CD4-positive, alpha-beta T cell treated with Interleukin-15 for 4 hours (primary cell): ENCODE results near the gene TEX2.

Source experiments
- DNase-seq: peaks from one replicate; pipeline ENCODE4 v3.0.0-alpha.2; 2020; ENCODE audit warnings: low spot score

Gene TEX2

DNA sequence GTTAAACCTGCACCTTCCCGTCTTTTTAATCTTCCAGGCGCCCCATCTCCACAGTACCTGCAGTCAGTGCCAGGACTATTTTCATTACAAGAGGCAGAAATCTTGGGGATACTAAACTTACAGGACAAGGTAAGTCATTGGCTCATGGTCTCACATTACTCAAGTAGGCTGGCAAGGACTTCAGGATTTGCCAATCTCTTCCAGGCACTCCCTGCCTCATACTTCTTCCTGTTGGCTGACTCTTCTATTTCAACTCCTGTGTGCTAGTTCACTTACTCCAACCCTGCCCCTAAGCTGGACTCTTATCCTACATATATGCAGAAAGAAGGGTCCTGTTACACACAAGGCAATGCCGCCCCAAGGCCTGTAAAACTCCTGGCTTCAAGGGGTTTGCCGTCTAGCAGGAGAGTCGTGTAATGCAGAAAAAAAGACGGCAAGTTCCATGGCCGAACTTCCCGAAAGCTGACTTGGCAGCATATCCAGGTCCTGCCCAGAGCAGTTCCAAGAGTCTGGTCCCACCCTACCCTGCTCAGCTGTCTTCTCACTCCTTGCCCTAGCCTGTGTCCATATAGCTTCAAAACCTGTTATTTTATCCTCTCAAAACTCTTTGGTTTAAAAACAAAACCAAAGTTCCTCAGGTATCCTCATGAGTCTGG, 147.9 kb downstream of the TEX2 start:
- DNase-seq = no peak

DNA sequence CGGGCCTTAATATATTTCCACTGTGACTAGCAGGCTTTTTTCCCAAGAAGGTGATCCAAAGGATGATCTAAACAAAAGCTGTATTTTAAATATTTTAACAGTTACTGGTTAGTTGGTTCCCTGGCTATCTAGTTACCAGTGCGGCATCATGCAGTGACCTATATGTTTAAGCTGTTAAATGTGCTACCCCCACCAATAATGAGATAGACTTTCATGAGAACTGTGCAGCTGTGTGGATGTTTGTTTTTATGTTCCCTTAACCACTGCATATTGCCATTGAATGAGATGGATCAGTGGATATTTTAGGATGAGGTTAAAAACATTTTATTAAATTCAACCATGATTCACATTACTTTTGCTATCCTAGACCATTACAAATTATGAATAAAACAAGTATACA, 150.1 kb downstream of the TEX2 start:
- no peak for DNase-seq

DNA sequence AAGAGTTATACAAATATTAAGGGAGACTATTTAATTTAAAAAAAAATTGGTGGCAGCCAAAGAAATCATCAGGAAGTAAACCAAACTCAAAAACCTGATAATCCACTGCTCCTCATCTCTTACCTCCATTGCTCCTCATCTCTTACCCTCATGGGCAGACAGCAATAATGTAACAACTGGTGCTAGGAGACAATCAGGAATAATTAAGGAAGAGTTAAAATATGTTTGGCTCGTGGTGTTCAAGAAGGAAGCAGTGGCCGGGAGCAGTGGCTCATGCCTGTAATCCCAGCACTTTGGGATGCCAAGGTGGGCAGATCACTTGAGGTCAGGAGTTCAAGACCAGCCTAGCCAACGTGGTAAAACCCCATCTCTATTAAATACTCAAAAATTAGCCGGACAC, 151.2 kb downstream of the TEX2 start:
- no peak for DNase-seq

GRCh38 chr17:64110379-64111152, 152.5 kb downstream of the TEX2 start:
- no peak for DNase-seq

DNA sequence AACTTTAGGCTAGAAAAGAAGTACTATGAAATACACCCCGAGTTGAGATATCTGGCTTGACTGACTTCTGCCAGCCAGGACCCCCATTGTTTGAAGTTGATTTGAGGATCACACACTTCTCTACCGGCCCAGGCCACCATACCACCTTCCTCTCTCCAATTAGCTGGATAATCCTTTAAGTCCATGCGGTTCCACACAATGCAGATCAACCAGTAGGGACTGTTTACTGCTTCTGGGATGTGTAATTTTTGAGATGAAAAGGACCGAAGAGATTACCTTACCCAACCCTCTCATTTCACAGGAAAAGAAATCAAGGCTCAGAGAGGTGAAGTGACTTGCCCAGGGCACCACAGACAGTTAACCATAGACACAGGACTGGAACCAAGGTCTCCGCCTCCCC, 153.7 kb downstream of the TEX2 start:
- no peak for DNase-seq

DNA sequence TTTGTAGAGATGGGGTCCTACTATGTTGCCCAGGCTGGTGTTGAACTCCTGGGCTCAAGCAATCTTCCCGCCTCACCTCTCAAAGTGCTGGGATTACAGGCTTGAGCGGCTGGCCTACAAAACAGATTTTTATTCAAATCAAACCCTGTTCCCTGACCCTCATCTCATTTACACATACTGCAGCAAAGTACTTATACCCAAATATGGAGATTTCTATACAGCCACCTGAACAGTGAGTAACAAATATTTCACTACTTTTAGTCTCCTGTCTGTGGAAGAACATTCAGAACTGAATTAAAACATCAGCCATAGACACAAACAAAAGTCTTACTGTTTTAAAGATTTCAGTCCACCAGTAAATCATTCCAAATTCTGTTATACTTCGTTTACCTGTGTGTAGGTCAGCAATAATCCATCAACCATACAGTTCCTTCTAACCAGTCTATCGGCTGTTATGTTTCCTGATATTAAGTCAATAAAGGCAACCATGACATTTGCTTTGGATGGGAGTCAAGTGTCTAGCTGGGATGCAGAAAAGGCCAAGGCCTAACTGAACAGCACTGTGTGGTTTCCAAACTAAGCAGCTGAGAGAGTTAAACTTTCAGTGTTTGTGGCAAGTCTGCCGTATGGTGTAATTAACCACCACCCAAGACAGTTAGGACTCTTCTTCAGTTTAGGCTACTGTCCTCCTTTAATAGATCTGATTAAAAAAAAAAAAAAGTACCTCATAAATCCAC, 155.4 kb downstream of the TEX2 start:
- no peak for DNase-seq

GRCh38 chr17:64106918-64107317, 156.1 kb downstream of the TEX2 start:
- no peak for DNase-seq

DNA sequence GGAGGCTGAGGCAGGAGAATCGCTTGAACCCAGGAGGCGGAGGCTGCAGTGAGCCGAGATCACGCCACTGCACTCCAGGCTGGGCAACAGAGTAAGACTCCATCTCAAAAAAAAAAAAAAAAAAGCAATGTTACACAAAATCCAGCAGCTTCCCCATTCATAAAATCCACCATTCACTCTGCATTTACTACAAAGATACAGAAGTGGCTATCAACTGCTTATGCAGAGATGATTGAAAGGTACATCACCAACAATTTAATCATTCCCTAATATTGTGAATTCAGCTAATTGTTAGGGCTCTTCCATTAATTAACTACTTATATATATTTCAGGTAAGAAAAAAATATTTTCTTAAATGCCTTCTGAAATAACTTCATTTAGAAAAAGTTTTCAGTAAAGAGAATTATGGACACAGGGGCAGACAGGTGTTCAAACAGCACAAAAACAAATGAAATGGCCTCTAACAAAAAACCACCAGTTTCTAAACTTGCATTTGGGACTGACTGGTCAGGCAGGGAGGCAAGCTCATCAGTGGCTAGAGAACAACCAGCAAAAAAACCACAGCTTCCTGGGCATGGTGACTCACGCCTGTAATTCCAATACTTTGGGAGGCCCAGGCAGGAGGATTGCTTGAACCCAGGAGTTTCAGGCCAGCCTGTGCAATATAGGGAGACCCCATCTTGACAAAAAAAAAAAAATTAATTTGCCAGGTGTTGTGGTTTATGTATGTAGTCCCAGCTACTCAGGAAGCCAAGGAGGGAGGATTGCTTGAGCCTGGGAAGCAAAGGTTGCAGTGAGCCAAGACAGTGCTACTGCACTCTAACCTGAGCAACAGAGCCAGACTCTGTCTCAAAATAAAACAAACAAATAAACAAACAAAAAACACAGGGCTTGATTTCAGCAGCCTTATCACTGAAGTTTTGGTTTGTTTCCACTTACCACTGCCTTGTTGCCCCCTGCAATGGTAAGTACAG, 159.4 kb downstream of the TEX2 start:
- DNase-seq = no peak

DNA sequence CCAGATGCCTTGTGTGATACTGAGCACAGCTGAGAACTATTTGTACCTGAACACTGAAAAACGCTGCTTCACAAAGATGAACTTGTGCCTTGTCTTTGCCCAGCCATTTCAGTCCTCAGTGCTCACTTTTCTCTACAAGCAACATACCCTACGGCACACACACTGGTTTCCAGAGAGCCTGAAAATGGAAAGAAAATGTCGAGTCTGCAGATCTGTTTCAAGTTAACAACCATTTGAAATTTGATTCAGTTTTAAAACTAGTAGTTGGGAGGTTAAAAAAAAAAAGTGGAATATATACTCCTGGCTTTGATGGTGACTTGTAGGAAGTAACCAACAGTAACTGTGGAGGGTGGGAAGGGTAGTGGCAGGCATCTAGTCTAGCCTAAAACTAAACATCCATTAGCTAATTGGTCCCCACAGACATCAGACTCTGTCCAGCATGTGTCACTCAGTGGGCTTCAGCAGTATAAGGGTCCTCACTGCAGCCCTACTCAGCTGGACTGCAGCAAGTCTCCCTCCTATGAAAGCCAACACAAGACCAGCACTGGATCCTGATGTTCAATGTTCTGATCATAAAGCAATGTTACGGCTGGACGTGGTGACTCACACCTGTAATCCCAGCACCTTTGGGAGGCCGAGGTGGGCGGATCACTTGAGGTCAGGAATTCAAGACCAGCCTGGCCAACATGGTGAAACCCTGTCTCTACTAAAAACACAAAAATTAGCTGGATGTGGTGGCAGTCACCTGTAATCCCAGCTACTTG, 160.3 kb downstream of the TEX2 start:
- DNase-seq = no peak

- no peak for DNase-seq
Observed at GRCh38 chr17:64099543-64099942, 163.5 kb downstream of the TEX2 start.
